ENCODE data around the gene CDIP1. TPM values are rescaled to one million over a fixed set of nuclear protein-coding genes. Genes with fewer than 3 reads are reported as not detected.

The CDIP1 gene
- total RNA-seq, 1 donor from 2014 or later, result 12.9 TPM

DNA sequence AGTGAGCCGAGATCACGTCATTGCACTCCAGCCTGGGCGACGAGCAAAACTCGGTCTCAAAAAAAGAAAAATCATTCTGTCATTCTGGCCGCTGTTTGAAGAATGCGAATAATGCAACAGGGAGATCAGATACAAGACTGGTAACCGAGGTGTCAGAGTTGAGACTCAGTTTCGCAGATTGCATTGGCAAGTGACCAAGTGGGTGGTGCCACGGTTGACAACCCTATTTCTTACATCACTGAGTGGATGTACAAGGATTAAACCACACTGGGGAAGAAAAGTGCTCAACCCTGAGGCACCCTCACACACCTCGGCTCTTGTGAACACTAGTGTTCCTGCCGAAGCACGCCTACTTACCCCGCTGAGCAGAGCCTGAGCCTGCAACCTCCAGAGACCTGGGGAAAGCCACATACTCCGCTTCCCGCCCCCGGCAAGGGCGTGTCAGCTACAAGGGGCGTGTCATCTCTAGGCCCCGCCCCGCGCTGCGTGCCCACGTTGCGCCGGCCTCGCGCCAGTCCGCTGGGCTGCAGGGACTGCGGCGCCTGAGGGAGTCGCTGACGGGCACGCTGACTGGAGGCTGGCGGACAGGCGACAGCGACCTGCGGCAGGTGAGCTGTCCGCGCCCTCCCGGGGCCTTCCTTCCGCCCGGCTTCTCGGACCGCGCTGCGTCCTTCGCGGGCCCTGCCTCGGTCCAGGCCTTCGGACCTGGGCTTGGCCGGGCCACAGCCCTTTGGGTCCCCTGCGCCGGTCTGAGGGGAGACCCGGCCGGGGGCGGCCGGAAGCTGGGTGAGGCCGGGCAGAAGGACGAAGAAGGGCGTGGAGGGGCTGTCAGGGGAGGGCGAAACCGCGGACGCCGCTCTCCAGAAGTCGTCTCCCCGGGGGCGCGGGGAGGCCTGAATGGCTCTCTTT is 62.4 kb downstream of the CDIP1 start, which contains the start of gene HMOX2:
TSS of gene HMOX2 (plus strand) at position 519 of the 909 bp plus-strand sequence. CDS start 29,127 bp downstream, outside the sequence.
- Mint-ChIP-seq H3K9me3 (no peaks in the 10 kb centered on the region), H3K4me3 (peak within 1 kb of the TSS; percentile 85), H3K27me3 (no peaks in the 10 kb centered on the region), H3K27ac (peak within 1 kb of the TSS; percentile 80), H3K4me1 (peaks cover 37% of the 10 kb centered on the region), H3K36me3 (ENCODE audit: low read depth) (peaks cover 5% of the 10 kb centered on the region)
- ChIA-PET CTCF (interaction anchor here (0.6 to 2.9 kb wide), 5 partner anchors 30 to 608 kb away, joined by 3 to 26 read pairs (median 3); partner anchors contain the start of gene DNAAF8), POLR2A (interaction anchor here (0.6 to 2.4 kb wide), 12 partner anchors 14 to 205 kb away, joined by 3 to 23 read pairs (median 4); partner anchors contain the start of genes CDIP1 and CORO7)
- intact Hi-C loops (cut with micrococcal nuclease), result loop anchor here (1.0 to 2.0 kb wide), 8 partner anchors 30 to 258 kb away; partner anchors contain the start of genes ANKS3, CDIP1, DNAAF8 and DNAJA3
- TF ChIP-seq, protein P1, sequence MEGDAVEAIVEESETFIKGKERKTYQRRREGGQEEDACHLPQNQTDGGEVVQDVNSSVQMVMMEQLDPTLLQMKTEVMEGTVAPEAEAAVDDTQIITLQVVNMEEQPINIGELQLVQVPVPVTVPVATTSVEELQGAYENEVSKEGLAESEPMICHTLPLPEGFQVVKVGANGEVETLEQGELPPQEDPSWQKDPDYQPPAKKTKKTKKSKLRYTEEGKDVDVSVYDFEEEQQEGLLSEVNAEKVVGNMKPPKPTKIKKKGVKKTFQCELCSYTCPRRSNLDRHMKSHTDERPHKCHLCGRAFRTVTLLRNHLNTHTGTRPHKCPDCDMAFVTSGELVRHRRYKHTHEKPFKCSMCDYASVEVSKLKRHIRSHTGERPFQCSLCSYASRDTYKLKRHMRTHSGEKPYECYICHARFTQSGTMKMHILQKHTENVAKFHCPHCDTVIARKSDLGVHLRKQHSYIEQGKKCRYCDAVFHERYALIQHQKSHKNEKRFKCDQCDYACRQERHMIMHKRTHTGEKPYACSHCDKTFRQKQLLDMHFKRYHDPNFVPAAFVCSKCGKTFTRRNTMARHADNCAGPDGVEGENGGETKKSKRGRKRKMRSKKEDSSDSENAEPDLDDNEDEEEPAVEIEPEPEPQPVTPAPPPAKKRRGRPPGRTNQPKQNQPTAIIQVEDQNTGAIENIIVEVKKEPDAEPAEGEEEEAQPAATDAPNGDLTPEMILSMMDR (IDR thresholded peaks at IDR 0.05), result no peak
- ATAC-seq (ENCODE audit: low read depth) (peak; percentile 91), DNase-seq (peak; percentile 98)

DNA sequence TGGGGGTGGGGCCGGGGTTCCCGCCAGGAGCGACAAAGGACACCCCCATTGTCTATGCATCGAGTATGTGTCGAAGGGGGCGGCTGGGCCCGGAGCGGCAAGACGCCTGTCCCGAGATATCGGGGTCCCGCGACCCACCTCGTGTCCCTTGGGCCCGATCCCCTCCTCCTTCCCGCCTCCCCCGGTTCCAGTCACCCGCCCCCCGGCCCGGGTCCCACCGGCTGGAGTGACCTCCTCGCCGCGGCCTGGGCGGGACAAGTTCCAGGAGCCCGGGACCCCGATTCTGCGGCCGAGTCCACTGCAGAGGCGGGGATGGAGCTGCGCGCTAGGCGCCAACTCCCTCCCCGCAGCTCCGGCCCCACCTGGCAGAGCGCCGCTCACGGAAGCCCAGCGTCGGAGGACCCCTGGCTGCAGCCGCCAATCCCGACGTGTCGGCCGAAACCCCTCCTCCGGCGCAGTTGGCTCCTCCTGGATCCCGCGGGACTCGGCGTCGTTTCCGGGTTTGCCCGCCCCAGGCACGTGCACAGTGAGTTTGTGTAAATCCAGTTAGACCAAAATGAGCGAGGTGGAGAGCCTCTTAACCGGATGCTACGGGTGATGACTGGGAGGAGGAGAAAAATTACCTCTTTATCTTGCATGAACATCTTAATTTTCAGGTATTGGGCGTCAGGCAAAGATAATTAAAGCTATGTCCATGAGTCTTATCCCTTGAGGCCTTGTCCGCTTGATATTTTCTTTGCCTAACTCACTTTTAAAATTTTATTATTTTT is 64.2 kb downstream of the CDIP1 start, which contains the start of gene NMRAL1:
TSS of gene NMRAL1 (minus strand) at position 434 of the 770 bp plus-strand sequence. CDS start 493 bp downstream, outside the sequence.
- POLR2A ChIA-PET, result interaction anchor here (0.5 to 1.6 kb wide), 6 partner anchors 9 to 142 kb away, joined by 3 to 12 read pairs (median 4); partner anchors contain the start of gene CDIP1
- CTCF ChIA-PET, result interaction anchor here (1.2 kb wide), 1 partner anchor 31 kb away, joined by 3 read pairs; no protein-coding TSS in a partner anchor
- no peaks in the 10 kb centered on the region for H3K9me3 Mint-ChIP-seq
- peak within 1 kb of the TSS; percentile 83 for H3K4me3 Mint-ChIP-seq
- intact Hi-C loops (cut with micrococcal nuclease), result loop anchor here (5.0 kb wide), 1 partner anchor 202 kb away; the partner anchor contains the start of gene TFAP4
- peaks cover 7% of the 10 kb centered on the region for H3K36me3 Mint-ChIP-seq (ENCODE audit: low read depth)
- ATAC-seq (ENCODE audit: low read depth), result peak; percentile 48
- H3K27me3 Mint-ChIP-seq, result no peaks in the 10 kb centered on the region
- peak; percentile 75 for DNase-seq
- peak within 1 kb of the TSS; percentile 84 for H3K27ac Mint-ChIP-seq
- TF ChIP-seq, protein P1 (IDR thresholded peaks at IDR 0.05), result no peak
- peaks cover 37% of the 10 kb centered on the region for H3K4me1 Mint-ChIP-seq

DNA sequence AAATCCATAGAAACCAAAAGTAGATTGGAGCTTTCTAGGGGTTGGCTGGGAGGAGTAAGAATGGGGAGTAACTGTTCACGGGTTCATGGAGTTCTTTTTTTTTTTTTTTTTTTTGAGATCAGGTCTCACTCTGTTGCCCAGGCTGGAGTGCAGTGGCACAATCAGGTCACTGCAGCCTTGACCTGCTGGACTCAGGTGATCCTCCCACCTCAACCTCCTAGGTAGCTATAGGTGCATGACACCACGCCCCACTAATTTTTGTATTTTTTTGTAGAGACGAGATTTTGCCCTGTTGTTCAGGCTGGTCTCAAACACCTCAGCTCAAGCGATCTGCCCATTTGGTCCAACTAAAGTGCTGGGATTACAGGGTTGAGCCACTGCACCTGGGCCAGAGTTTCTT is 65.7 kb downstream of the CDIP1 start:
- Mint-ChIP-seq H3K27me3 (no peaks in the 10 kb centered on the region), H3K27ac (peak overlapping the region; percentile 44), H3K4me1 (peaks cover 30% of the 10 kb centered on the region), H3K36me3 (ENCODE audit: low read depth) (peaks cover 11% of the 10 kb centered on the region), H3K4me3 (peak overlapping the region; percentile 36), H3K9me3 (no peaks in the 10 kb centered on the region)
- DNase-seq, result no peak
- CTCF ChIA-PET, result no interaction called here
- POLR2A ChIA-PET, result interaction anchor here (0.7 kb wide), 2 partner anchors 16 to 1414 kb away, joined by 3 to 12 read pairs; no protein-coding TSS in a partner anchor
- no peak for ATAC-seq (ENCODE audit: low read depth)
- intact Hi-C loops (cut with micrococcal nuclease), result loop anchor here (5.0 kb wide), 1 partner anchor 201 kb away; the partner anchor contains the start of gene TFAP4
- TF ChIP-seq, protein P1 (IDR thresholded peaks at IDR 0.05), result no peak

DNA sequence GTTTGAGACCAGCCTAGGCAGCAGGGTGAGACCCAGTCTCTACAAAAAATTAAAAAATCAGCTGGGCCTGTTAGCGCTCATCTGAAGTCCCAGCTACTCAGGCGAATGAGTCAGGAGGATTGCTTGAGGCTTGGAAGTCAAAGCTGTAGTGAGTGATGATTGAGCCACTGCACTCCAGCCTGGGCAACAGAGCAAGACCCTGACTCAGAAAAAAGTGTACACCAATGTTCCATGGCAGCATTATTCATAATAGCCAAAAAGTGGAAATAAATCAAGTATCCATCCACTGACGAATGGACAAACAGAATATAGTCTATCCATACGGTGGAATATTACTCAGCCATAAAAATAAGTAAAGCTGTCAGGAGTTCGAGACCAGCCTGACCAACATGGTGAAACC is 66.7 kb downstream of the CDIP1 start:
- peaks cover 21% of the 10 kb centered on the region for H3K4me1 Mint-ChIP-seq
- POLR2A ChIA-PET, result interaction anchor here (0.6 to 1.4 kb wide), 3 partner anchors 33 to 1719 kb away, joined by 3 to 4 read pairs (median 3); no protein-coding TSS in a partner anchor
- CTCF ChIA-PET, result interaction anchor here (1.8 kb wide), 1 partner anchor 76 kb away, joined by 5 read pairs; no protein-coding TSS in a partner anchor
- H3K9me3 Mint-ChIP-seq, result no peaks in the 10 kb centered on the region
- peak overlapping the region; percentile 30 for H3K27ac Mint-ChIP-seq
- no peak for DNase-seq
- intact Hi-C loops (cut with micrococcal nuclease), result loop anchor here (5.0 kb wide), 1 partner anchor 200 kb away; the partner anchor contains the start of gene TFAP4
- H3K4me3 Mint-ChIP-seq, result no peak overlapping the region
- ATAC-seq (ENCODE audit: low read depth), result no peak
- peaks cover 12% of the 10 kb centered on the region for H3K36me3 Mint-ChIP-seq (ENCODE audit: low read depth)
- TF ChIP-seq, protein P1 (IDR thresholded peaks at IDR 0.05), result no peak
- no peaks in the 10 kb centered on the region for H3K27me3 Mint-ChIP-seq
